GM23338 (cell line): Measurements from ENCODE around the gene RHOF. TPM values are rescaled to one million over a fixed set of nuclear protein-coding genes. Genes with fewer than 3 reads are reported as not detected.

Source experiments
- ATAC-seq: fragments of 200-7000 bp; cut with Tn5 transposase; 3 replicates; pipeline ENCODE4 v1.9.1; 2020
- DNase-seq: peaks from one replicate; pipeline ENCODE4 v3.0.0-alpha.2; 2015; ENCODE audit warnings: low spot score
- H2AFZ ChIP-seq: fragments of 200-600 bp; sonication (generic); 2 replicates; pipeline ENCODE4 v1.8.0; 2016; ENCODE audit warnings: antibody characterized with exemption, mild to moderate bottlenecking, moderate library complexity
- H3F3A ChIP-seq: fragments of 200-600 bp; sonication (generic); replicated peaks from 2 replicates; pipeline ENCODE4 v1.8.0; 2017; ENCODE audit warnings: antibody characterized with exemption, mixed run types, low read depth
- H3K27ac ChIP-seq: fragments of 200-600 bp; sonication (generic); 2 replicates; pipeline ENCODE4 v1.6.1; 2016; ENCODE audit warnings: low read depth
- H3K27me3 ChIP-seq: fragments of 200-600 bp; sonication (generic); 2 replicates; pipeline ENCODE4 v1.8.0; 2016; ENCODE audit warnings: mild to moderate bottlenecking, mixed run types, moderate library complexity; ENCODE audit not compliant: insufficient read depth
- H3K36me3 ChIP-seq: fragments of 200-600 bp; sonication (generic); 2 replicates; pipeline ENCODE4 v1.8.0; 2016; ENCODE audit warnings: mild to moderate bottlenecking; ENCODE audit not compliant: insufficient read depth
- H3K4me1 ChIP-seq: fragments of 200-600 bp; sonication (generic); 2 replicates; pipeline ENCODE4 v1.8.0; 2016; ENCODE audit warnings: mild to moderate bottlenecking, moderate library complexity; ENCODE audit not compliant: insufficient read depth
- H3K4me2 ChIP-seq: fragments of 200-600 bp; sonication (generic); 2 replicates; pipeline ENCODE4 v1.7.1; 2017; ENCODE audit warnings: mixed run types
- H3K4me3 ChIP-seq: fragments of 200-600 bp; sonication (generic); 2 replicates; pipeline ENCODE4 v1.6.1; 2016; ENCODE audit warnings: mixed run types
- H3K79me2 ChIP-seq: fragments of 200-600 bp; sonication (generic); replicated peaks from 2 replicates; pipeline ENCODE4 v1.8.0; 2017; ENCODE audit warnings: mild to moderate bottlenecking; ENCODE audit not compliant: insufficient read depth
- H3K9me2 ChIP-seq: fragments of 200-600 bp; sonication (generic); 2 replicates; pipeline ENCODE4 v1.8.0; 2017; ENCODE audit not compliant: insufficient read depth
- H4K20me1 ChIP-seq: fragments of 200-600 bp; sonication (generic); replicated peaks from 2 replicates; pipeline ENCODE4 v1.8.0; 2017; ENCODE audit warnings: mild to moderate bottlenecking; ENCODE audit not compliant: insufficient read depth
- H3K27ac Mint-ChIP-seq: 2 replicates; pipeline ENCODE4 v1.8.0; 2020; ENCODE audit warnings: inconsistent platforms, mild to moderate bottlenecking, moderate library complexity, mixed read lengths
- H3K27me3 Mint-ChIP-seq: 3 replicates; pipeline ENCODE4 v1.8.0; 2022; ENCODE audit warnings: low read depth, mild to moderate bottlenecking, moderate library complexity, mixed read lengths, inconsistent platforms; ENCODE audit not compliant: insufficient read depth, poor library complexity
- H3K36me3 Mint-ChIP-seq: 3 replicates; pipeline ENCODE4 v1.8.0; 2021; ENCODE audit warnings: low read depth, mild to moderate bottlenecking, inconsistent platforms, moderate library complexity, mixed read lengths
- H3K4me1 Mint-ChIP-seq: 3 replicates; pipeline ENCODE4 v1.8.0; 2020; ENCODE audit warnings: mild to moderate bottlenecking, inconsistent platforms, mixed read lengths
- H3K4me3 Mint-ChIP-seq: 3 replicates; pipeline ENCODE4 v1.8.0; 2021; ENCODE audit warnings: moderate library complexity, mild to moderate bottlenecking, inconsistent platforms, mixed read lengths
- H3K9me3 Mint-ChIP-seq: 3 replicates; pipeline ENCODE4 v1.8.0; 2020; ENCODE audit warnings: moderate library complexity, mild to moderate bottlenecking, inconsistent platforms, mixed read lengths
- CREB1 ChIP-seq: fragments of 250-450 bp; sonication (Bioruptor Pico); IDR thresholded peaks from 2 replicates; pipeline ENCODE4 v1.5.0; 2020; ENCODE audit warnings: low read depth, mild to moderate bottlenecking, moderate library complexity
- CTCF ChIP-seq, 2 experiments: fragments of 200-600 bp in 1 of 2; sonication (generic) in 1 of 2; conservative IDR thresholded peaks; 2 replicates each; pipeline versions ENCODE4 v1.5.1 to v1.6.1; 2016 to 2017; ENCODE audit warnings: antibody characterized with exemption in 2 of 2, low read depth in 2 of 2, mild to moderate bottlenecking in 2 of 2, moderate library complexity in 1 of 2
- ETS1 ChIP-seq: IDR thresholded peaks from 2 replicates; pipeline ENCODE4 v1.6.1; 2016; ENCODE audit warnings: antibody characterized with exemption
- EZH2phosphoT487 ChIP-seq: fragments of 200-600 bp; sonication (generic); IDR thresholded peaks from one replicate; pipeline ENCODE4 v1.8.1; 2018; ENCODE audit warnings: antibody characterized with exemption; ENCODE audit not compliant: unreplicated experiment
- JUNB ChIP-seq: IDR thresholded peaks from one replicate; pipeline ENCODE4 v1.6.1; 2016; ENCODE audit warnings: antibody characterized with exemption; ENCODE audit not compliant: unreplicated experiment
- POLR2AphosphoS5 ChIP-seq: IDR thresholded peaks from 2 replicates; pipeline ENCODE4 v1.6.1; 2016; ENCODE audit warnings: antibody characterized with exemption, low read depth
- polyA plus RNA-seq: library from polyadenylated mRNA; unstranded; fragments of >200 nt; fragmentation: Nextera tagmentation; extraction: Ambion mirVana; gene quantifications from 2 replicates; pipeline ENCODE4 v1.2.1, GENCODE V29; 2016
- total RNA-seq: library from RNA; depleted of rRNA; stranded (reverse); fragments of >200 nt; shearing (Covaris generic); gene quantifications from 2 replicates; pipeline ENCODE4 v1.2.3, GENCODE V29; 2014
- TF ChIP-seq, protein P1 (sequence below): IDR thresholded peaks from one replicate; pipeline ENCODE4 v1.6.1; 2018; ENCODE audit warnings: antibody characterized with exemption; ENCODE audit not compliant: unreplicated experiment

Gene RHOF
- total and polyA plus RNA-seq, 2 experiments from 2014 or later: 10.5 to 53.4 TPM

DNA sequence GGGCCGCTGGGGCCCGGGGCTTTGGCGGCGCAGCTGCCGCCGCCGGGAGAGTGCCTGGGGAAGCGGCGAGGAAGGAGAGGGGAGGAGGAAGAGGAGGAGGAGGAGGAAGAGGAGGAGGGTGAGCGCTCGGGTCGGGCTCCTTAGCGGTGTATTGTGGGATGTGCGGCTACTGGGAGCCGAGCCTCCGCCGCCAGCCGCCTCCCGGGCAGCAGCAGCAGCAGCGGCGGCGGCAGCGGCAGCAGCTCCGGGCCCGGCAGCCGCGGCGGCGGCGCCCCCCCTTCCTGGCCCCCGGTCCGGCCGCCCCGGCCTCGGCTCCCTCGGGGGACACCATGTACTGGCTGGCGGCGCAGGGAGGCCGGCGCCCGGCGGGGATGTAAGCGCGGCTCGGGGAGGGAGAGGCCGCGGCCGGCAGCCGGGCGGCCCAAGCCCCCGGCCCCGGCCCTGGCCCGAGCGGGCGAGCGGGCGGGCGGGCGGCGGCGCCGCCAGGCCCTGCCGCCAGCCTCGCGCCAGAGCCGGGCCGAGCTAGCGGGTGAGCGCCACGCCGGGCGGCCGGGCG is 10.5 kb upstream of the RHOF start, which contains the start of gene SETD1B (continued):
- no peak for TF ChIP-seq CTCF (conservative IDR thresholded peaks at IDR 0.05; ENCODE audit: low read depth in 2 of 2)
- TF ChIP-seq JUNB: no peak
- no peak for TF ChIP-seq EZH2phosphoT487
- TF ChIP-seq, protein P1, sequence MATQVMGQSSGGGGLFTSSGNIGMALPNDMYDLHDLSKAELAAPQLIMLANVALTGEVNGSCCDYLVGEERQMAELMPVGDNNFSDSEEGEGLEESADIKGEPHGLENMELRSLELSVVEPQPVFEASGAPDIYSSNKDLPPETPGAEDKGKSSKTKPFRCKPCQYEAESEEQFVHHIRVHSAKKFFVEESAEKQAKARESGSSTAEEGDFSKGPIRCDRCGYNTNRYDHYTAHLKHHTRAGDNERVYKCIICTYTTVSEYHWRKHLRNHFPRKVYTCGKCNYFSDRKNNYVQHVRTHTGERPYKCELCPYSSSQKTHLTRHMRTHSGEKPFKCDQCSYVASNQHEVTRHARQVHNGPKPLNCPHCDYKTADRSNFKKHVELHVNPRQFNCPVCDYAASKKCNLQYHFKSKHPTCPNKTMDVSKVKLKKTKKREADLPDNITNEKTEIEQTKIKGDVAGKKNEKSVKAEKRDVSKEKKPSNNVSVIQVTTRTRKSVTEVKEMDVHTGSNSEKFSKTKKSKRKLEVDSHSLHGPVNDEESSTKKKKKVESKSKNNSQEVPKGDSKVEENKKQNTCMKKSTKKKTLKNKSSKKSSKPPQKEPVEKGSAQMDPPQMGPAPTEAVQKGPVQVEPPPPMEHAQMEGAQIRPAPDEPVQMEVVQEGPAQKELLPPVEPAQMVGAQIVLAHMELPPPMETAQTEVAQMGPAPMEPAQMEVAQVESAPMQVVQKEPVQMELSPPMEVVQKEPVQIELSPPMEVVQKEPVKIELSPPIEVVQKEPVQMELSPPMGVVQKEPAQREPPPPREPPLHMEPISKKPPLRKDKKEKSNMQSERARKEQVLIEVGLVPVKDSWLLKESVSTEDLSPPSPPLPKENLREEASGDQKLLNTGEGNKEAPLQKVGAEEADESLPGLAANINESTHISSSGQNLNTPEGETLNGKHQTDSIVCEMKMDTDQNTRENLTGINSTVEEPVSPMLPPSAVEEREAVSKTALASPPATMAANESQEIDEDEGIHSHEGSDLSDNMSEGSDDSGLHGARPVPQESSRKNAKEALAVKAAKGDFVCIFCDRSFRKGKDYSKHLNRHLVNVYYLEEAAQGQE: no peak

DNA sequence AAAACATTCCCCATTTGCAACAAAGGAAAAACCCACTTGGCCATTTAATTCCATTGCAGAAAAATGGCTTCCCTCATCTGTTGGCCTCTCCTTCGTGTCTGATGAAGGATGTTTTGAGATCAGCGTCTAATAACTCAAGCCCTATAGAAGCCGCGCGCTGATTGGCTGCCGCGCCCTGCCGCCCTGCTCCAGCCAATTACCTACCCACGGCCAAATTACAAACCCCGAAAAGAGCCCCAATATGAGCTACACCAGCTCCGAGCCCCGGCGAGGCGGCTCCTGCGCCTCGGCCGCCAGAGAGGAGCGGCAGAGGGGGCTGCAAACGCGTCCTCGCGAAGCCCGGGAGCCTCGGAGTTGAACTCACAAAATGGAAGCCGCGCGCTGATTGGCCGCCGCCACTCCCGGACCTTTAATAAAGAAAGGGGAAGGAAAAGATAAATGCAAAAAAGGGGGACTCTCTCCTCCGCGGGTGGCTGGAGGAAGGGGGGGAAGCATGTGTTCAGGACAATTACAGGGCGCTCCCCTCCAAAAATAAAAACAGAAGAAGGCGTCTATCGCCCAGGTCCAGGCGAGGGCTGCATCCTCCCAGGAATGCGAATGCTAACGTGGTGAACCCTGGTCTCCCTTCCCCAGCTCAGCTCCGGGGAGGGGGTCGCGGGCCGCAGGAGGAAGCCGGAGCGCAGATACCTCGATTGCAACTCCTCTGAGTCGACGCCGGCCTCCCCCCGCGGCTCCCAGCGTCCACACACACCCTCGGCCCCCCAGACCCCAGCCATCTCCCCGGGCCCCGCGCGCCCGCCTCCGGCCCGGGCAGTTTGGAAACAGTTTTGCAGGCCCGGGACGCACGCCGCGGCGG is 9.6 kb upstream of the RHOF start:
- Histone ChIP-seq H3K4me1 (peaks cover 31% of the 10 kb centered on the region), H3K4me3 (peak overlapping the region; percentile 59), H3K27me3 (no peaks in the 10 kb centered on the region), H3F3A (peaks cover 13% of the 10 kb centered on the region; the same call in 1 of the 2 replicates), H3K36me3 (no peaks in the 10 kb centered on the region), H3K79me2 (peaks cover 62% of the 10 kb centered on the region), H3K4me2 (peak overlapping the region; percentile 82), H4K20me1 (peaks cover 9% of the 10 kb centered on the region; the same call in 1 of the 2 replicates), H3K9me2 (no peaks in the 10 kb centered on the region), H2AFZ (no peak overlapping the region), H3K27ac (peak overlapping the region; percentile 99)
- peak overlapping the region; percentile 90 for H3K4me3 Mint-ChIP-seq
- DNase-seq: peak; percentile 93
- TF ChIP-seq POLR2AphosphoS5: peak; percentile 91
- TF ChIP-seq CREB1: 0 out of 2 replicates have a peak, but pooled peaks have one; percentile 31
- TF ChIP-seq, protein P1: no peak
- peak; percentile 50; the same call in 1 of the 2 replicates for TF ChIP-seq ETS1
- H3K4me1 Mint-ChIP-seq: peaks cover 45% of the 10 kb centered on the region
- H3K27me3 Mint-ChIP-seq: peaks cover 29% of the 10 kb centered on the region
- peak overlapping the region; percentile 100 for H3K27ac Mint-ChIP-seq
- H3K9me3 Mint-ChIP-seq: peaks cover 5% of the 10 kb centered on the region; the same call in 1 of the 3 replicates
- ATAC-seq: peak; percentile 36
- H3K36me3 Mint-ChIP-seq: peaks cover 48% of the 10 kb centered on the region
